ENCODE measurements around the gene PERM1.
"Not testable (repeated sequence)": the region's sequence is repeated elsewhere in the genome, so short reads cannot be mapped to it uniquely, and the experiment has no call there.

Gene PERM1

GRCh38 chr1:952603-953002, 29.3 kb downstream of the PERM1 start:
- Histone ChIP-seq H3K4me1 (ENCODE audit: control insufficient read depth, insufficient read depth, low read length) (no peaks in the 10 kb centered on the region), H3K27me3 (ENCODE audit: control insufficient read depth, insufficient read depth, low read length) (no peaks in the 10 kb centered on the region), H3K9me3 (ENCODE audit: control insufficient read depth, insufficient read depth, low read length) (no peaks in the 10 kb centered on the region), H3K36me3 (ENCODE audit: control insufficient read depth, insufficient read depth, low read length) (peaks cover 87% of the 10 kb centered on the region), H3K9ac (ENCODE audit: low read depth, low read length) (no peak overlapping the region), H3K4me3 (ENCODE audit: low read depth, low read length) (no peak overlapping the region)

GRCh38 chr1:952201-952600, 29.7 kb downstream of the PERM1 start:
- Histone ChIP-seq H3K4me1 (ENCODE audit: control insufficient read depth, insufficient read depth, low read length) (no peaks in the 10 kb centered on the region), H3K4me3 (ENCODE audit: low read depth, low read length) (no peak overlapping the region), H3K9ac (ENCODE audit: low read depth, low read length) (no peak overlapping the region), H3K36me3 (ENCODE audit: control insufficient read depth, insufficient read depth, low read length) (peaks cover 88% of the 10 kb centered on the region), H3K27me3 (ENCODE audit: control insufficient read depth, insufficient read depth, low read length) (no peaks in the 10 kb centered on the region), H3K9me3 (ENCODE audit: control insufficient read depth, insufficient read depth, low read length) (no peaks in the 10 kb centered on the region)

DNA sequence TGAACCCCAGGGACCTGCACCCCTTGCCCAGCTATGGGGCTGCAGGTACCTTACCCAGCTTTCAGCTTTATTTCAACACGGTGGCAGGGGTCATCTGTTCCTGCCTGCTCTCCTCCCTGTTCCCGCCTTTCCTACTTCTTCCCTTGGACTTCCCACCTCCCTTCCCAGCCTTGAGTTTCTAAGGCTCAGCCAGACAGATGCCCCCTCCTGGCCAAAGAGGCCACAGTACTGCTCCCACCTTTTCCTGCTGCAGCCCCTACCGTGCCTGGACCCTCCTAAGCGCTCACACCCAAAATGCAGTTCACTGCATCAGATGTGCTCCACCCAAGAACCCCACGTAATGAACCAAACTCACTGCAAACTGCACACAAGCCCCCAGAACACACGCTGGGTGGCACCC, 30.5 kb downstream of the PERM1 start:
- Histone ChIP-seq H3K27me3 (ENCODE audit: control insufficient read depth, insufficient read depth, low read length) (no peaks in the 10 kb centered on the region), H3K4me1 (ENCODE audit: control insufficient read depth, insufficient read depth, low read length) (no peaks in the 10 kb centered on the region), H3K9me3 (ENCODE audit: control insufficient read depth, insufficient read depth, low read length) (no peaks in the 10 kb centered on the region), H3K36me3 (ENCODE audit: control insufficient read depth, insufficient read depth, low read length) (peaks cover 84% of the 10 kb centered on the region), H3K4me3 (ENCODE audit: low read depth, low read length) (no peak overlapping the region), H3K9ac (ENCODE audit: low read depth, low read length) (no peak overlapping the region)

GRCh38 chr1:950881-951280, 31.0 kb downstream of the PERM1 start:
- no peaks in the 10 kb centered on the region for H3K27me3 ChIP-seq (ENCODE audit: control insufficient read depth, insufficient read depth, low read length)
- no peaks in the 10 kb centered on the region for H3K4me1 ChIP-seq (ENCODE audit: control insufficient read depth, insufficient read depth, low read length)
- no peak overlapping the region for H3K4me3 ChIP-seq (ENCODE audit: low read depth, low read length)
- H3K9me3 ChIP-seq (ENCODE audit: control insufficient read depth, insufficient read depth, low read length), result no peaks in the 10 kb centered on the region
- H3K36me3 ChIP-seq (ENCODE audit: control insufficient read depth, insufficient read depth, low read length), result peaks cover 81% of the 10 kb centered on the region
- no peak overlapping the region for H3K9ac ChIP-seq (ENCODE audit: low read depth, low read length)

DNA sequence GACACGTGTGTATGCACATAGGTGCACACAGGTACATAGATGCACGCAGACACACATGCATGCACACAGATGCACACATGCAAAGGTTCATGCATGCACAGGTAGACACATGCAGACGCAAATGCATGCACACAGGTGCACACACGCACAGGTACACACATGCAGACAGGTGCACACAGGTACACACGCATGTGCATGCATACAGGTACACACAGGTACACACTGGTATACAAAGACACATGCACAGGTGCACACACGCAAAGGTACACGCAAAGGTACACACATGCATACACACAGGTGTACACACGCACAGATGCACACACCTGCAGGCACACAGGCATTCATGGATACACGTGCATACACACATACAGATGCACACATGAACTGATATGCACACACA, 31.6 kb downstream of the PERM1 start:
- Histone ChIP-seq H3K9ac (ENCODE audit: low read depth, low read length) (no peak overlapping the region), H3K9me3 (ENCODE audit: control insufficient read depth, insufficient read depth, low read length) (no peaks in the 10 kb centered on the region), H3K4me1 (ENCODE audit: control insufficient read depth, insufficient read depth, low read length) (no peaks in the 10 kb centered on the region), H3K4me3 (ENCODE audit: low read depth, low read length) (no peak overlapping the region), H3K27me3 (ENCODE audit: control insufficient read depth, insufficient read depth, low read length) (no peaks in the 10 kb centered on the region), H3K36me3 (ENCODE audit: control insufficient read depth, insufficient read depth, low read length) (peaks cover 82% of the 10 kb centered on the region)

GRCh38 chr1:947958-948357, 33.9 kb downstream of the PERM1 start:
- Histone ChIP-seq H3K36me3 (ENCODE audit: control insufficient read depth, insufficient read depth, low read length) (peaks cover 66% of the 10 kb centered on the region), H3K4me3 (ENCODE audit: low read depth, low read length) (no peak overlapping the region), H3K27me3 (ENCODE audit: control insufficient read depth, insufficient read depth, low read length) (peaks cover 5% of the 10 kb centered on the region), H3K9me3 (ENCODE audit: control insufficient read depth, insufficient read depth, low read length) (no peaks in the 10 kb centered on the region), H3K4me1 (ENCODE audit: control insufficient read depth, insufficient read depth, low read length) (no peaks in the 10 kb centered on the region), H3K9ac (ENCODE audit: low read depth, low read length) (no peak overlapping the region)

GRCh38 chr1:946811-947210, 35.1 kb downstream of the PERM1 start:
- not testable (repeated sequence) for H3K9me3 ChIP-seq (ENCODE audit: control insufficient read depth, insufficient read depth, low read length); H3K4me1 ChIP-seq (ENCODE audit: control insufficient read depth, insufficient read depth, low read length); H3K9ac ChIP-seq (ENCODE audit: low read depth, low read length); H3K4me3 ChIP-seq (ENCODE audit: low read depth, low read length); H3K27me3 ChIP-seq (ENCODE audit: control insufficient read depth, insufficient read depth, low read length)
- peaks cover 55% of the 10 kb centered on the region for H3K36me3 ChIP-seq (ENCODE audit: control insufficient read depth, insufficient read depth, low read length)

DNA sequence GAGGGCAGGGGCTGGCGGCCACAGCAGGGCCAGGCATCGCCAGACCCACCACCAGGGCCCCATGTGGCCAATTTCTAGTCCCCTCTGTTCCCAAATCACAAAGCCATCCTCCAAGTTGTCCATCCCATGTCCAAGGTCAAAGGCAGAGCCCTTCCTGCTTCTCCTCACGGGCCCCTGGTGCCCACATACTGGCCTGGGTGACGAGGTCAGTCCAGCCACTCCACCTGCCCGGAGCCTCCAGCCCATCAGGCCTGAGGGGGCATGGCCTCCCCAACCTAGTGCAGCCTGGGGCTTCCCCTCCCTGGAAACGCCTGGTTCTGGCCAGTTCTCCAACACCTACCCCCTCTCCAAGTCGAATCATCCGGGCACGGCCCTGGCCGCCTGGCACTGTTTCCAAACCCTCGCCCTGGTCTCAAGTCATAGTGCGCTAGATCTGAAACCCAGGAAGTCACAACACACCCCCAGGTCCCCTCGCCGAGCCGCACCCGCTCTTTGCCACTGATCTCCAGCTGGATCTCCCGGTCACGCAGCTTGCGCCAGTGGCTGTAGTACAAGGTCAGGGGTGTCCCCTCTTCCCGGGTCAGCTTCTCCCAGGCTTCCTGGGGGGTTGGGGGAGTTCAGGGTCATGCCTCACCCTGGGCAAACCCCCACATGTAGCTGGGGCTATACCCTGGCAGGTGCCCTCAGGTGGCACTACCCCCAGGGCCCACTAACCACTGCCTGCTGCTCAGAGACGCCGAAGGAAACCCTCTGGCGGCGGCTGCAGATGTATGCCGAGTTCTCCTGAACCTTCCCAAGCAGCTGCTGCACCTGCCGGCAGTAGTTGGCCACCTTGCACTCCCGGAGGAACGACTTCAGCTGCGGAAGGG, 36.0 kb downstream of the PERM1 start:
- Histone ChIP-seq H3K9ac (ENCODE audit: low read depth, low read length) (no peak overlapping the region), H3K36me3 (ENCODE audit: control insufficient read depth, insufficient read depth, low read length) (peaks cover 51% of the 10 kb centered on the region), H3K4me3 (ENCODE audit: low read depth, low read length) (no peak overlapping the region), H3K4me1 (ENCODE audit: control insufficient read depth, insufficient read depth, low read length) (peaks cover 2% of the 10 kb centered on the region), H3K9me3 (ENCODE audit: control insufficient read depth, insufficient read depth, low read length) (no peaks in the 10 kb centered on the region), H3K27me3 (ENCODE audit: control insufficient read depth, insufficient read depth, low read length) (peaks cover 13% of the 10 kb centered on the region)

DNA sequence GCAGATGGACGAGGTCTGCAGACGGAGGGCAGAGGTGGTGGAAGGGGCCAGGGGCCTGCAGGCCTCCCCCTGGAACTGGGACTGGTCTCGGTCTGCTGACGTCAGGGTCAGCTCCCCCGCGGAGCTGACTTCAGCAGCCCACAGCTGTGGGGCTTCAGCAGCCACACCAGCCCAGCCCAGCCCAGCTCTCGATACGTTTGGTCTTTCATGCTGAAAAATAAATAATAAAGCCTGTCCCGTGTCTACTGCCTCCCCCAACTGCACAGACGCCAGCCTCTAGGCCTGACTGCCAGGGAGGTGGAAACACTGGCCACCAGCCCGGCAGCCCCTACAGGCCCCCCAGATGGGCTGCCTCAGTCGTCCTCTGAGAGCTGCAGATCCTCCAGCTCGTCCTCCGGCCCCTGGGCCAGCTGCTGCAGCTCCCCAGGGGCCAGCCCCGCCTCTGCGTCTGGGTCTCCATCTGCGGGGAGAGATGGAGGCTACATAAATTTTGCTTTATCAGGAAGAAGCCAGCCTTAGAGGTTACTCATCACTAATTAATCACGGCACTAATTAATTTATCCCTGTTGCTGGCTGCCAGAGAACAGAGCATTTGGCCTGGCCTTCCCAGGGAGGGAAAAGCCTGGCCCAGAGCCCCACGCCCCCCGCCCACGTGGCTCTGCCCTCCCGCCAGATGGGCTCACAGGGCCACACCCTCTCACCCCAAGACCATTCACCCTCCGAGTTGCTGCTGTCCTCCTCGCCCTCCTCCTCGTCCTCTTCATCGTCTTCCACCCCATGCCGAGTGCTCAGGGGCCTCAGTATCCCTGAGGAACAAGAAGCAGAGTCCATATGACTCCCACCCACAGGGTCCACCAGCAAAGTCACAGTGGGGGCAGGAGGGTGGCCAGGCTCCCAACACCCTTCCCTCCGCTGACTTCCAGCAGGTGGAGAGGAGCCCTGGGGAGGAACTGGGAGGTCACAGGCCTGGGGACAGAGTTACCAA, 37.3 kb downstream of the PERM1 start:
- Histone ChIP-seq H3K4me3 (ENCODE audit: low read depth, low read length) (no peak overlapping the region), H3K36me3 (ENCODE audit: control insufficient read depth, insufficient read depth, low read length) (peaks cover 38% of the 10 kb centered on the region), H3K27me3 (ENCODE audit: control insufficient read depth, insufficient read depth, low read length) (peaks cover 23% of the 10 kb centered on the region), H3K9me3 (ENCODE audit: control insufficient read depth, insufficient read depth, low read length) (no peaks in the 10 kb centered on the region), H3K4me1 (ENCODE audit: control insufficient read depth, insufficient read depth, low read length) (peaks cover 4% of the 10 kb centered on the region), H3K9ac (ENCODE audit: low read depth, low read length) (no peak overlapping the region)

GRCh38 chr1:943545-944340, 38.1 kb downstream of the PERM1 start:
- H3K9me3 ChIP-seq (ENCODE audit: control insufficient read depth, insufficient read depth, low read length), result no peaks in the 10 kb centered on the region
- H3K9ac ChIP-seq (ENCODE audit: low read depth, low read length), result no peak overlapping the region
- peaks cover 30% of the 10 kb centered on the region for H3K27me3 ChIP-seq (ENCODE audit: control insufficient read depth, insufficient read depth, low read length)
- H3K4me1 ChIP-seq (ENCODE audit: control insufficient read depth, insufficient read depth, low read length), result peaks cover 4% of the 10 kb centered on the region
- peaks cover 29% of the 10 kb centered on the region for H3K36me3 ChIP-seq (ENCODE audit: control insufficient read depth, insufficient read depth, low read length)
- no peak overlapping the region for H3K4me3 ChIP-seq (ENCODE audit: low read depth, low read length)

DNA sequence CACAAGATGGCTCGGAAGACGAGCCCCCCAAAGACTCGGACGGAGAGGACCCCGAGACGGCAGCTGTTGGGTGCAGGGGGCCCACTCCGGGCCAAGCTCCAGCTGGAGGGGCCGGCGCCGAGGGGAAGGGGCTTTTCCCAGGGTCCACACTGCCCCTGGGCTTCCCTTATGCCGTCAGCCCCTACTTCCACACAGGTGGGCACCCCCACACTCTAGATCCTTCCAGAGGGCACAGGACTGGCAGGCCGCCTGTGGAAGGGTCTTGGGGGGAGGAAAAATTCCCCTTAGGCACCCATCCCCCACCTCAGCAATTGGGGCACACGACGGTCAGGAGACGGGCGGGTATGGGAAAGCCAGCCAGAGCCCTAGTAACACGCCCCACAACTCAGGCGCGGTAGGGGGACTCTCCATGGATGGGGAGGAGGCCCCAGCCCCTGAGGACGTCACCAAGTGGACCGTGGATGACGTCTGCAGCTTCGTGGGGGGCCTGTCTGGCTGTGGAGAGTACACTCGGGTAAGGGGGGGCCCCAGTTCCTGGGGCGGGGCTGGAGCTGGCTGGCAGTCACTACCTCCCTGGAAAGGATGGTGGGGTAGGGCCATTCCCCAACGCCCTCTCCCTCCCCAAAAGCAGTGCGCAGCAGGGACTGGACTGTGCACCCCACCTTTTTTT, 38.9 kb downstream of the PERM1 start:
- peaks cover 4% of the 10 kb centered on the region for H3K4me1 ChIP-seq (ENCODE audit: control insufficient read depth, insufficient read depth, low read length)
- H3K9ac ChIP-seq (ENCODE audit: low read depth, low read length), result no peak overlapping the region

More for the DNA sequence above, 38.9 kb downstream of the PERM1 start:
- peaks cover 36% of the 10 kb centered on the region for H3K27me3 ChIP-seq (ENCODE audit: control insufficient read depth, insufficient read depth, low read length)
- H3K9me3 ChIP-seq (ENCODE audit: control insufficient read depth, insufficient read depth, low read length), result no peaks in the 10 kb centered on the region
- H3K36me3 ChIP-seq (ENCODE audit: control insufficient read depth, insufficient read depth, low read length), result peaks cover 26% of the 10 kb centered on the region
- no peak overlapping the region for H3K4me3 ChIP-seq (ENCODE audit: low read depth, low read length)
